ACC112 (cell line): ENCODE measurements around the gene ZNF398.

Source experiments
- H2AFZ ChIP-seq: fragments of 200-600 bp; sonication (generic); one replicate; pipeline ENCODE4 v1.6.0; 2017; ENCODE audit warnings: antibody characterized with exemption, low read length; ENCODE audit not compliant: unreplicated experiment
- H3K27ac ChIP-seq: fragments of 200-600 bp; sonication (generic); 2 replicates; pipeline ENCODE4 v1.5.1; 2014; ENCODE audit warnings: low read depth, mild to moderate bottlenecking, antibody characterized with exemption, low read length, moderate library complexity
- H3K27me3 ChIP-seq: fragments of 200-600 bp; sonication (generic); 2 replicates; pipeline ENCODE4 v1.6.1; 2014; ENCODE audit warnings: mild to moderate bottlenecking, antibody characterized with exemption, low read length, moderate library complexity, mixed read lengths; ENCODE audit not compliant: insufficient read depth
- H3K36me3 ChIP-seq: fragments of 200-600 bp; sonication (generic); 2 replicates; pipeline ENCODE4 v1.6.1; 2016; ENCODE audit warnings: mild to moderate bottlenecking, antibody characterized with exemption, low read length, moderate library complexity, mixed read lengths; ENCODE audit not compliant: insufficient read depth
- H3K4me1 ChIP-seq: fragments of 200-600 bp; sonication (generic); one replicate; pipeline ENCODE4 v1.6.1; 2016; ENCODE audit warnings: low read length, mixed read lengths; ENCODE audit not compliant: insufficient read depth, unreplicated experiment, control insufficient read depth
- H3K4me3 ChIP-seq: fragments of 200-600 bp; sonication (generic); 2 replicates; pipeline ENCODE4 v1.5.1; 2014; ENCODE audit warnings: mild to moderate bottlenecking, low read depth, low read length
- H3K79me2 ChIP-seq: fragments of 200-600 bp; sonication (generic); one replicate; pipeline ENCODE4 v1.6.0; 2016; ENCODE audit warnings: low read length; ENCODE audit not compliant: control insufficient read depth, unreplicated experiment, insufficient read depth

The ZNF398 gene

GRCh38 chr7:149153346-149153745 is 6.1 kb downstream of the ZNF398 start:
- no peaks in the 10 kb centered on the region for H3K4me1 ChIP-seq
- no peak overlapping the region for H3K4me3 ChIP-seq
- H2AFZ ChIP-seq = no peak overlapping the region
- H3K79me2 ChIP-seq = peaks cover 54% of the 10 kb centered on the region
- no peak overlapping the region for H3K27ac ChIP-seq
- peaks cover 10% of the 10 kb centered on the region for H3K36me3 ChIP-seq
- H3K27me3 ChIP-seq = no peaks in the 10 kb centered on the region

- Histone ChIP-seq H3K79me2 (peaks cover 49% of the 10 kb centered on the region), H3K36me3 (peaks cover 10% of the 10 kb centered on the region)
Measured at GRCh38 chr7:149154056-149154455, 6.8 kb downstream of the ZNF398 start.

GRCh38 chr7:149156898-149157297 is 9.6 kb downstream of the ZNF398 start:
- H3K79me2 ChIP-seq = peaks cover 27% of the 10 kb centered on the region

More at GRCh38 chr7:149154056-149154455, 6.8 kb downstream of the ZNF398 start:
- Histone ChIP-seq H3K4me1 (no peaks in the 10 kb centered on the region), H3K4me3 (no peak overlapping the region), H3K27ac (no peak overlapping the region), H2AFZ (no peak overlapping the region), H3K27me3 (no peaks in the 10 kb centered on the region)

GRCh38 chr7:149161241-149161848 is 14.1 kb downstream of the ZNF398 start:
- peak overlapping the region; percentile 43 for H3K27ac ChIP-seq
- H3K27me3 ChIP-seq = no peaks in the 10 kb centered on the region
- peaks cover 15% of the 10 kb centered on the region for H3K4me1 ChIP-seq
- H3K36me3 ChIP-seq = peaks cover 9% of the 10 kb centered on the region; the same call in 1 of the 2 replicates
- peaks cover 16% of the 10 kb centered on the region for H3K79me2 ChIP-seq
- peak overlapping the region; percentile 13; the same call in 1 of the 2 replicates for H3K4me3 ChIP-seq
- no peak overlapping the region for H2AFZ ChIP-seq

More at GRCh38 chr7:149156898-149157297, 9.6 kb downstream of the ZNF398 start:
- H3K27me3 ChIP-seq = no peaks in the 10 kb centered on the region
- no peak overlapping the region for H3K4me3 ChIP-seq
- H3K4me1 ChIP-seq = peaks cover 15% of the 10 kb centered on the region
- no peak overlapping the region for H2AFZ ChIP-seq
- H3K27ac ChIP-seq = no peak overlapping the region
- peaks cover 7% of the 10 kb centered on the region for H3K36me3 ChIP-seq

- Histone ChIP-seq H3K4me3 (no peak overlapping the region), H3K36me3 (peaks cover 29% of the 10 kb centered on the region), H3K27me3 (no peaks in the 10 kb centered on the region), H2AFZ (no peak overlapping the region), H3K4me1 (peaks cover 5% of the 10 kb centered on the region), H3K27ac (no peak overlapping the region), H3K79me2 (peaks cover 4% of the 10 kb centered on the region)
Measured at GRCh38 chr7:149166142-149166541, 18.9 kb downstream of the ZNF398 start.

GRCh38 chr7:149166630-149167352 is 19.5 kb downstream of the ZNF398 start:
- no peak overlapping the region for H3K4me3 ChIP-seq
- peaks cover 29% of the 10 kb centered on the region for H3K36me3 ChIP-seq
- H3K79me2 ChIP-seq = peaks cover 4% of the 10 kb centered on the region
- no peak overlapping the region for H3K27ac ChIP-seq
- no peak overlapping the region for H2AFZ ChIP-seq
- H3K27me3 ChIP-seq = no peaks in the 10 kb centered on the region
- peaks cover 1% of the 10 kb centered on the region for H3K4me1 ChIP-seq

GRCh38 chr7:149171892-149172533 is 24.8 kb downstream of the ZNF398 start:
- Histone ChIP-seq H2AFZ (no peak overlapping the region), H3K36me3 (peaks cover 16% of the 10 kb centered on the region), H3K4me3 (no peak overlapping the region), H3K4me1 (peaks cover 5% of the 10 kb centered on the region), H3K27ac (no peak overlapping the region), H3K27me3 (no peaks in the 10 kb centered on the region), H3K79me2 (no peaks in the 10 kb centered on the region)

GRCh38 chr7:149172534-149172920 is 25.3 kb downstream of the ZNF398 start:
- peaks cover 14% of the 10 kb centered on the region for H3K36me3 ChIP-seq
- H3K79me2 ChIP-seq = no peaks in the 10 kb centered on the region
- no peak overlapping the region for H2AFZ ChIP-seq
- no peak overlapping the region for H3K4me3 ChIP-seq
- no peaks in the 10 kb centered on the region for H3K27me3 ChIP-seq
- H3K27ac ChIP-seq = no peak overlapping the region
- peaks cover 5% of the 10 kb centered on the region for H3K4me1 ChIP-seq

GRCh38 chr7:149175150-149175549 is 27.9 kb downstream of the ZNF398 start:
- H3K27ac ChIP-seq = no peak overlapping the region
- no peaks in the 10 kb centered on the region for H3K79me2 ChIP-seq
- no peak overlapping the region for H3K4me3 ChIP-seq
- H3K4me1 ChIP-seq = peaks cover 5% of the 10 kb centered on the region
- no peak overlapping the region for H2AFZ ChIP-seq
- no peaks in the 10 kb centered on the region for H3K27me3 ChIP-seq
- peaks cover 16% of the 10 kb centered on the region; the same call in 1 of the 2 replicates for H3K36me3 ChIP-seq

GRCh38 chr7:149179241-149179640 is 32.0 kb downstream of the ZNF398 start:
- Histone ChIP-seq H3K27me3 (no peaks in the 10 kb centered on the region), H3K36me3 (peaks cover 24% of the 10 kb centered on the region; the same call in 1 of the 2 replicates), H3K27ac (no peak overlapping the region), H3K4me3 (no peak overlapping the region), H3K79me2 (no peaks in the 10 kb centered on the region), H3K4me1 (no peaks in the 10 kb centered on the region), H2AFZ (no peak overlapping the region)
